GM23338 (cell line): Measurements from ENCODE around the gene BMP3. TPM values are rescaled to one million over a fixed set of nuclear protein-coding genes. Genes with fewer than 3 reads are reported as not detected.

ENCODE experiments used
- ATAC-seq: fragments of 200-7000 bp; cut with Tn5 transposase; 3 replicates; pipeline ENCODE4 v1.9.1; 2020
- DNase-seq: peaks from one replicate; pipeline ENCODE4 v3.0.0-alpha.2; 2015; ENCODE audit warnings: low spot score
- H2AFZ ChIP-seq: fragments of 200-600 bp; sonication (generic); 2 replicates; pipeline ENCODE4 v1.8.0; 2016; ENCODE audit warnings: antibody characterized with exemption, mild to moderate bottlenecking, moderate library complexity
- H3F3A ChIP-seq: fragments of 200-600 bp; sonication (generic); replicated peaks from 2 replicates; pipeline ENCODE4 v1.8.0; 2017; ENCODE audit warnings: antibody characterized with exemption, mixed run types, low read depth
- H3K27ac ChIP-seq: fragments of 200-600 bp; sonication (generic); 2 replicates; pipeline ENCODE4 v1.6.1; 2016; ENCODE audit warnings: low read depth
- H3K27me3 ChIP-seq: fragments of 200-600 bp; sonication (generic); 2 replicates; pipeline ENCODE4 v1.8.0; 2016; ENCODE audit warnings: mild to moderate bottlenecking, mixed run types, moderate library complexity; ENCODE audit not compliant: insufficient read depth
- H3K36me3 ChIP-seq: fragments of 200-600 bp; sonication (generic); 2 replicates; pipeline ENCODE4 v1.8.0; 2016; ENCODE audit warnings: mild to moderate bottlenecking; ENCODE audit not compliant: insufficient read depth
- H3K4me1 ChIP-seq: fragments of 200-600 bp; sonication (generic); 2 replicates; pipeline ENCODE4 v1.8.0; 2016; ENCODE audit warnings: mild to moderate bottlenecking, moderate library complexity; ENCODE audit not compliant: insufficient read depth
- H3K4me2 ChIP-seq: fragments of 200-600 bp; sonication (generic); 2 replicates; pipeline ENCODE4 v1.7.1; 2017; ENCODE audit warnings: mixed run types
- H3K4me3 ChIP-seq: fragments of 200-600 bp; sonication (generic); 2 replicates; pipeline ENCODE4 v1.6.1; 2016; ENCODE audit warnings: mixed run types
- H3K79me2 ChIP-seq: fragments of 200-600 bp; sonication (generic); replicated peaks from 2 replicates; pipeline ENCODE4 v1.8.0; 2017; ENCODE audit warnings: mild to moderate bottlenecking; ENCODE audit not compliant: insufficient read depth
- H3K9me2 ChIP-seq: fragments of 200-600 bp; sonication (generic); 2 replicates; pipeline ENCODE4 v1.8.0; 2017; ENCODE audit not compliant: insufficient read depth
- H4K20me1 ChIP-seq: fragments of 200-600 bp; sonication (generic); replicated peaks from 2 replicates; pipeline ENCODE4 v1.8.0; 2017; ENCODE audit warnings: mild to moderate bottlenecking; ENCODE audit not compliant: insufficient read depth
- H3K27ac Mint-ChIP-seq: 2 replicates; pipeline ENCODE4 v1.8.0; 2020; ENCODE audit warnings: inconsistent platforms, mild to moderate bottlenecking, moderate library complexity, mixed read lengths
- H3K27me3 Mint-ChIP-seq: 3 replicates; pipeline ENCODE4 v1.8.0; 2022; ENCODE audit warnings: low read depth, mild to moderate bottlenecking, moderate library complexity, mixed read lengths, inconsistent platforms; ENCODE audit not compliant: insufficient read depth, poor library complexity
- H3K36me3 Mint-ChIP-seq: 3 replicates; pipeline ENCODE4 v1.8.0; 2021; ENCODE audit warnings: low read depth, mild to moderate bottlenecking, inconsistent platforms, moderate library complexity, mixed read lengths
- H3K4me1 Mint-ChIP-seq: 3 replicates; pipeline ENCODE4 v1.8.0; 2020; ENCODE audit warnings: mild to moderate bottlenecking, inconsistent platforms, mixed read lengths
- H3K4me3 Mint-ChIP-seq: 3 replicates; pipeline ENCODE4 v1.8.0; 2021; ENCODE audit warnings: moderate library complexity, mild to moderate bottlenecking, inconsistent platforms, mixed read lengths
- H3K9me3 Mint-ChIP-seq: 3 replicates; pipeline ENCODE4 v1.8.0; 2020; ENCODE audit warnings: moderate library complexity, mild to moderate bottlenecking, inconsistent platforms, mixed read lengths
- EZH2phosphoT487 ChIP-seq: fragments of 200-600 bp; sonication (generic); IDR thresholded peaks from one replicate; pipeline ENCODE4 v1.8.1; 2018; ENCODE audit warnings: antibody characterized with exemption; ENCODE audit not compliant: unreplicated experiment
- JUNB ChIP-seq: IDR thresholded peaks from one replicate; pipeline ENCODE4 v1.6.1; 2016; ENCODE audit warnings: antibody characterized with exemption; ENCODE audit not compliant: unreplicated experiment
- ZNF331 ChIP-seq: fragments of 250-450 bp; sonication (Bioruptor Pico); IDR thresholded peaks from 2 replicates; pipeline ENCODE4 v1.5.0; 2020; ENCODE audit warnings: low read depth, mild to moderate bottlenecking, moderate library complexity
- polyA plus RNA-seq: library from polyadenylated mRNA; unstranded; fragments of >200 nt; fragmentation: Nextera tagmentation; extraction: Ambion mirVana; gene quantifications from 2 replicates; pipeline ENCODE4 v1.2.1, GENCODE V29; 2016
- total RNA-seq: library from RNA; depleted of rRNA; stranded (reverse); fragments of >200 nt; shearing (Covaris generic); gene quantifications from 2 replicates; pipeline ENCODE4 v1.2.3, GENCODE V29; 2014
- TF ChIP-seq, protein P1 (sequence below), 2 experiments: fragments of 200-600 bp in 1 of 2; sonication (generic) in 1 of 2; conservative IDR thresholded peaks; 2 replicates each; pipeline versions ENCODE4 v1.5.1 to v1.6.1; 2016 to 2017; ENCODE audit warnings: antibody characterized with exemption in 2 of 2, low read depth in 2 of 2, mild to moderate bottlenecking in 2 of 2, moderate library complexity in 1 of 2
- TF ChIP-seq, protein P2 (sequence below): IDR thresholded peaks from 2 replicates; pipeline ENCODE4 v1.6.1; 2016; ENCODE audit warnings: antibody characterized with exemption

BMP3 gene
- total and polyA plus RNA-seq, 2 experiments from 2014 or later = 0.10 TPM; not detected in 1

DNA sequence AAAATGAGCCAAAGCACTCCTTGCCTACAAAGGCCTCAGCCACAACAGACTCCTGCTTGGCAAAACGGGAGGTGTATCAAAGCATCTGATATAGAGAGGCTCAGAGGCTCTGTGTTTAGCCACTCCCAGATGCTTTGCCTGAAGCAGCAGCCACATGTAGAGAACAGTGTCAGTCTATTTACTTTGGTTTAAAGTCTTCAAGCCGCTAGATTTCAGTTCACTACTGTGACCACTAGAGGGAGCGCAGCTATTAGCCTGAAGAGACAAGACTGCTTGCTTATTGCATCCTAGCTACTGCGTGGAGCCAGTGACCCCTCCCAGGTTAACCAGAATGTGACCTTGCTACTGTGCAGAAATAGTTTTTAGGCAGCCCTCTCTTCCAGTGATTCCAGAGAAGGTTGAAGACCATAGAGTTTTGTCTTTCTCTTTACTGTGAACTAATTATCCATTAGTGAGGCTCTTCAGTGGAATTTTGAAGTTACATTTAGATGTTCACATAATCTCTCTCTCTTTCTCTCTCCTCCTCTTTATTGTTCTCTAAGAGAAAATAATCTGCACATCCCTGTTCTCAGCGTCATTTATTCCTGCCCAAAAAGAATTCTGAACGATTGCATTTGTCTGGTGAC lies 39.3 kb downstream of the BMP3 start:
- H3K27ac ChIP-seq = no peak overlapping the region
- Mint-ChIP-seq H3K36me3 (no peaks in the 10 kb centered on the region), H3K9me3 (no peaks in the 10 kb centered on the region), H3K4me3 (no peak overlapping the region), H3K27me3 (no peaks in the 10 kb centered on the region), H3K27ac (no peak overlapping the region), H3K4me1 (peaks cover 2% of the 10 kb centered on the region; the same call in 1 of the 3 replicates)
- DNase-seq (peak; percentile 96), ATAC-seq (peak; percentile 99)
- H3K27me3 ChIP-seq = no peaks in the 10 kb centered on the region
- no peak for TF ChIP-seq EZH2phosphoT487
- TF ChIP-seq, protein P1, sequence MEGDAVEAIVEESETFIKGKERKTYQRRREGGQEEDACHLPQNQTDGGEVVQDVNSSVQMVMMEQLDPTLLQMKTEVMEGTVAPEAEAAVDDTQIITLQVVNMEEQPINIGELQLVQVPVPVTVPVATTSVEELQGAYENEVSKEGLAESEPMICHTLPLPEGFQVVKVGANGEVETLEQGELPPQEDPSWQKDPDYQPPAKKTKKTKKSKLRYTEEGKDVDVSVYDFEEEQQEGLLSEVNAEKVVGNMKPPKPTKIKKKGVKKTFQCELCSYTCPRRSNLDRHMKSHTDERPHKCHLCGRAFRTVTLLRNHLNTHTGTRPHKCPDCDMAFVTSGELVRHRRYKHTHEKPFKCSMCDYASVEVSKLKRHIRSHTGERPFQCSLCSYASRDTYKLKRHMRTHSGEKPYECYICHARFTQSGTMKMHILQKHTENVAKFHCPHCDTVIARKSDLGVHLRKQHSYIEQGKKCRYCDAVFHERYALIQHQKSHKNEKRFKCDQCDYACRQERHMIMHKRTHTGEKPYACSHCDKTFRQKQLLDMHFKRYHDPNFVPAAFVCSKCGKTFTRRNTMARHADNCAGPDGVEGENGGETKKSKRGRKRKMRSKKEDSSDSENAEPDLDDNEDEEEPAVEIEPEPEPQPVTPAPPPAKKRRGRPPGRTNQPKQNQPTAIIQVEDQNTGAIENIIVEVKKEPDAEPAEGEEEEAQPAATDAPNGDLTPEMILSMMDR (conservative IDR thresholded peaks at IDR 0.05; ENCODE audit: low read depth in 2 of 2) = peak; percentile 93 to 97
- no peaks in the 10 kb centered on the region for H4K20me1 ChIP-seq
- no peaks in the 10 kb centered on the region for H3K79me2 ChIP-seq
- no peaks in the 10 kb centered on the region for H3K36me3 ChIP-seq
- H3F3A ChIP-seq = no peaks in the 10 kb centered on the region
- H3K4me2 ChIP-seq = no peak overlapping the region
- H3K9me2 ChIP-seq = no peaks in the 10 kb centered on the region
- no peak overlapping the region for H2AFZ ChIP-seq
- H3K4me3 ChIP-seq = no peak overlapping the region
- no peaks in the 10 kb centered on the region for H3K4me1 ChIP-seq

DNA sequence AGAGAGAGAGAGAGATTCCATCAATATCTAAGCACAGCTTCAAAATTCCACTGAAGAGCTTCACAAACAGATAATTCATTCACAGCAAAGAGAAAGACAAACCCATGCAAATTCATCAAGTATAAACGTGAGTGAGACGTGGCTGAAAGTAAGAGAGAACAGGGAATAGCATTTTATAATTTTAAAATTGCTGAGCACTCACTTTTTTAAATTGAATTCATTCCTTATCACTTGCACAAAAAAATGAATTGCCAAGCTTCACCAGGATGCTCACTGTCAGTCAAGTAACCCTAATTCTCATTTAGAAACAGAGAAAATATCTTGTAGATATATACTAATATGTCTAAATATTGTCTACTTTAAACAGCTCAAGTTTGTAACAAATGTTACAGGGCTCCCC lies 40.5 kb downstream of the BMP3 start:
- H2AFZ ChIP-seq = no peak overlapping the region
- TF ChIP-seq EZH2phosphoT487 (no peak), ZNF331 (CRISPR knock-in tag) (no peak), JUNB (no peak)
- TF ChIP-seq, protein P2, sequence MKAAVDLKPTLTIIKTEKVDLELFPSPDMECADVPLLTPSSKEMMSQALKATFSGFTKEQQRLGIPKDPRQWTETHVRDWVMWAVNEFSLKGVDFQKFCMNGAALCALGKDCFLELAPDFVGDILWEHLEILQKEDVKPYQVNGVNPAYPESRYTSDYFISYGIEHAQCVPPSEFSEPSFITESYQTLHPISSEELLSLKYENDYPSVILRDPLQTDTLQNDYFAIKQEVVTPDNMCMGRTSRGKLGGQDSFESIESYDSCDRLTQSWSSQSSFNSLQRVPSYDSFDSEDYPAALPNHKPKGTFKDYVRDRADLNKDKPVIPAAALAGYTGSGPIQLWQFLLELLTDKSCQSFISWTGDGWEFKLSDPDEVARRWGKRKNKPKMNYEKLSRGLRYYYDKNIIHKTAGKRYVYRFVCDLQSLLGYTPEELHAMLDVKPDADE = no peak
- TF ChIP-seq, protein P1 (conservative IDR thresholded peaks at IDR 0.05; ENCODE audit: low read depth in 2 of 2) = no peak
- no peaks in the 10 kb centered on the region for H3F3A ChIP-seq
- H3K36me3 Mint-ChIP-seq = no peaks in the 10 kb centered on the region
- no peak overlapping the region for H3K27ac ChIP-seq
- H3K4me3 ChIP-seq = no peak overlapping the region
- H4K20me1 ChIP-seq = no peaks in the 10 kb centered on the region
- no peaks in the 10 kb centered on the region for H3K9me2 ChIP-seq
- no peak overlapping the region for H3K4me2 ChIP-seq
- no peaks in the 10 kb centered on the region for H3K36me3 ChIP-seq
- DNase-seq (no peak), ATAC-seq (no peak)
- H3K4me3 Mint-ChIP-seq = no peak overlapping the region
- H3K4me1 ChIP-seq = no peaks in the 10 kb centered on the region
- H3K27ac Mint-ChIP-seq = no peak overlapping the region
- no peaks in the 10 kb centered on the region for H3K4me1 Mint-ChIP-seq
- H3K27me3 ChIP-seq = no peaks in the 10 kb centered on the region
- no peaks in the 10 kb centered on the region for H3K27me3 Mint-ChIP-seq
- no peaks in the 10 kb centered on the region for H3K9me3 Mint-ChIP-seq
- no peaks in the 10 kb centered on the region for H3K79me2 ChIP-seq
